MCF 10A (cell line): ENCODE results near the gene CKS1B. TPM values are rescaled to one million over a fixed set of nuclear protein-coding genes. Genes with fewer than 3 reads are reported as not detected.

Source experiments
- BruUV-seq: library from RNA; stranded (reverse); fragments of 400-500 nt; replicated peaks from 2 replicates; lab custom pipeline; 2021; lab: Mats Ljungman, UMichigan
- CTCF ChIA-PET: fragments of 300-600 bp; sonication (Branson Sonifier 250); formaldehyde crosslinking; extraction: SDS; loops from one replicate; lab custom pipeline; 2021; ENCODE audit warnings: antibody characterized with exemption, inconsistent platforms; lab: Yijun Ruan, JAX
- POLR2A ChIA-PET: fragments of 300-600, 350-650 bp; sonication (Branson Sonifier 250); formaldehyde crosslinking; extraction: SDS; loops from one replicate; lab custom pipeline; 2020; ENCODE audit warnings: antibody characterized with exemption, inconsistent platforms; lab: Yijun Ruan, JAX
- DNase-seq: peaks from one replicate; pipeline ENCODE4 v3.0.0-alpha.2; 2018; ENCODE audit not compliant: unreplicated experiment
- H3K27ac Mint-ChIP-seq: one replicate; pipeline ENCODE4 v1.8.0; 2022; ENCODE audit warnings: mild to moderate bottlenecking, low read depth, mixed read lengths; ENCODE audit not compliant: unreplicated experiment
- H3K27me3 Mint-ChIP-seq: one replicate; pipeline ENCODE4 v1.8.0; 2022; ENCODE audit warnings: mixed read lengths; ENCODE audit not compliant: insufficient read depth, unreplicated experiment
- H3K36me3 Mint-ChIP-seq: one replicate; pipeline ENCODE4 v1.8.0; 2022; ENCODE audit warnings: mild to moderate bottlenecking, moderate library complexity, mixed read lengths; ENCODE audit not compliant: insufficient read depth, unreplicated experiment
- H3K4me1 Mint-ChIP-seq: one replicate; pipeline ENCODE4 v1.8.0; 2022; ENCODE audit warnings: mixed read lengths; ENCODE audit not compliant: insufficient read depth, unreplicated experiment
- H3K4me3 Mint-ChIP-seq: one replicate; pipeline ENCODE4 v1.8.0; 2022; ENCODE audit warnings: mild to moderate bottlenecking, moderate library complexity, mixed read lengths; ENCODE audit not compliant: unreplicated experiment
- H3K9me3 Mint-ChIP-seq: one replicate; pipeline ENCODE4 v1.8.0; 2022; ENCODE audit warnings: mixed read lengths; ENCODE audit not compliant: unreplicated experiment
- intact Hi-C: fragments of 100-400 bp; cut with micrococcal nuclease; formaldehyde crosslinking; loops from 2 replicates; pipeline ENCODE4 v1.14.1; 2022
- total RNA-seq: library from RNA; stranded (reverse); gene quantifications from 2 replicates; pipeline ENCODE4 v1.2.3, GENCODE V29; 2022
- TF ChIP-seq, protein P1 (sequence below): fragments of 200-600 bp; IDR thresholded peaks from one replicate; pipeline ENCODE4 v1.8.0; 2022; ENCODE audit warnings: antibody characterized with exemption, mild to moderate bottlenecking; ENCODE audit not compliant: unreplicated experiment

The CKS1B gene
- total RNA-seq, 1 experiment from 2014 or later = 285 TPM

DNA sequence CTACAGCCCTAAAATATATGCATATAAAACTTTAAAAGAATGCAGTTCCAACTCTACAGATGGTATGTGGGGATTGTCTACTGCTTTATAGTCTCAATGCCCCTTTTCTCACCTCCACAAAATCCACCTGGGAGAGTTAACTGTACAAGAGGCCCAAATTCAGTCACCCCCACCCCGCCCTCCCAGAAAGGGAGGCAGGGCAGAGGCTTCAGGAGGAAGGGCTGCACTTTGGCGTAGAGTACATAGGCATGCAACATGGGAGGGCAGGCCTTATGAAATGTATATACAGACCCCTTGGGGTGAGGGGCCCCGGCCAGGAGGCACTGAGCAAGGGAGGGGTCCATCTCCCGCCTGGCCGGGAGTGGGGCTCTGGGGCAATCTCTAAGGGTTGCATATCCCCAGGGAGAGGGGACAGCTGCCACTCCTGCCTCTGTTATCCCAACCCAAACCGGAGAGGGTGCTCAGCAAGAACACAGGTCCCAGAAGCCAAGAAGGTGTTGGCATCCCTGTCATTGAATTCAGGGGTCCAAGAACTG, 11.6 kb upstream of the CKS1B start:
- POLR2A ChIA-PET = interaction anchor here (0.8 to 39.6 kb wide), 11 partner anchors 26 to 218 kb away, joined by 3 to 1917 read pairs (median 4); partner anchors contain the start of genes ADAM15, CKS1B, FLAD1 and LENEP
- BruUV-seq = no TSS peak
- no peaks in the 10 kb centered on the region for H3K9me3 Mint-ChIP-seq
- peak overlapping the region; percentile 73 for H3K4me3 Mint-ChIP-seq
- peaks cover 82% of the 10 kb centered on the region for H3K36me3 Mint-ChIP-seq
- H3K27me3 Mint-ChIP-seq = no peaks in the 10 kb centered on the region
- H3K27ac Mint-ChIP-seq = no peak overlapping the region
- CTCF ChIA-PET = interaction anchor here (0.6 to 3.0 kb wide), 11 partner anchors 9 to 375 kb away, joined by 3 to 34 read pairs (median 4); partner anchors contain the start of gene SHC1
- DNase-seq = no peak
- TF ChIP-seq, protein P1, sequence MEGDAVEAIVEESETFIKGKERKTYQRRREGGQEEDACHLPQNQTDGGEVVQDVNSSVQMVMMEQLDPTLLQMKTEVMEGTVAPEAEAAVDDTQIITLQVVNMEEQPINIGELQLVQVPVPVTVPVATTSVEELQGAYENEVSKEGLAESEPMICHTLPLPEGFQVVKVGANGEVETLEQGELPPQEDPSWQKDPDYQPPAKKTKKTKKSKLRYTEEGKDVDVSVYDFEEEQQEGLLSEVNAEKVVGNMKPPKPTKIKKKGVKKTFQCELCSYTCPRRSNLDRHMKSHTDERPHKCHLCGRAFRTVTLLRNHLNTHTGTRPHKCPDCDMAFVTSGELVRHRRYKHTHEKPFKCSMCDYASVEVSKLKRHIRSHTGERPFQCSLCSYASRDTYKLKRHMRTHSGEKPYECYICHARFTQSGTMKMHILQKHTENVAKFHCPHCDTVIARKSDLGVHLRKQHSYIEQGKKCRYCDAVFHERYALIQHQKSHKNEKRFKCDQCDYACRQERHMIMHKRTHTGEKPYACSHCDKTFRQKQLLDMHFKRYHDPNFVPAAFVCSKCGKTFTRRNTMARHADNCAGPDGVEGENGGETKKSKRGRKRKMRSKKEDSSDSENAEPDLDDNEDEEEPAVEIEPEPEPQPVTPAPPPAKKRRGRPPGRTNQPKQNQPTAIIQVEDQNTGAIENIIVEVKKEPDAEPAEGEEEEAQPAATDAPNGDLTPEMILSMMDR = no peak
- intact Hi-C loops = loop anchor here (1.0 to 2.0 kb wide), 3 partner anchors 9 to 88 kb away; partner anchors contain the start of gene ADAM15
- H3K4me1 Mint-ChIP-seq = peaks cover 39% of the 10 kb centered on the region

DNA sequence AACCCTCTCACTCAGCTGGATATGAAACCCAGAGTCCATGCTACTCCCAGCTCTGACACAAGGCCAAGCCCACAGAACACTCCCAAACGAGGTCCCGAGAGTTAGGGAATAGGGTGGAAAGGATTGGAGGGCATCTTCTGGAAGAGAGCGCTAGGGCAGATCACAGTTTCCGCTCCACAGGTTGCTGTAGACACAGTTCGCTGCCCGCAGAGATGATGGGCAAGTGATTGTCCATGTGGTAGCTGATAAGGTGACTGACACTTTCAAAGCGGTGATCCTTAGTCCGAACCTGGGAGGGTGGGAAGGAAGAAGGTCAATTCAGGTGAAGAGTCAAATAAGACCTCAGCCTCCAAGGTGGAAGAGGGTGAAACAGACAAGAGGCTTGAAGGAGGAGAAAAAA, 10.8 kb upstream of the CKS1B start:
- ChIA-PET POLR2A (interaction anchor here (0.8 to 39.6 kb wide), 8 partner anchors 8 to 217 kb away, joined by 3 to 1917 read pairs (median 5); partner anchors contain the start of genes ADAM15, CKS1B, EFNA4 and FLAD1), CTCF (interaction anchor here (0.7 to 4.7 kb wide), 11 partner anchors 7 to 633 kb away, joined by 3 to 34 read pairs (median 5); partner anchors contain the start of genes PBXIP1 and SHC1)
- DNase-seq = no peak
- no peaks in the 10 kb centered on the region for H3K9me3 Mint-ChIP-seq
- intact Hi-C loops = loop anchor here (2.0 kb wide), 1 partner anchor 87 kb away; the partner anchor contains the start of gene ADAM15
- TF ChIP-seq, protein P1 = no peak
- no TSS peak for BruUV-seq
- H3K4me1 Mint-ChIP-seq = peaks cover 46% of the 10 kb centered on the region
- H3K4me3 Mint-ChIP-seq = no peak overlapping the region
- peaks cover 83% of the 10 kb centered on the region for H3K36me3 Mint-ChIP-seq
- H3K27ac Mint-ChIP-seq = no peak overlapping the region
- H3K27me3 Mint-ChIP-seq = no peaks in the 10 kb centered on the region

DNA sequence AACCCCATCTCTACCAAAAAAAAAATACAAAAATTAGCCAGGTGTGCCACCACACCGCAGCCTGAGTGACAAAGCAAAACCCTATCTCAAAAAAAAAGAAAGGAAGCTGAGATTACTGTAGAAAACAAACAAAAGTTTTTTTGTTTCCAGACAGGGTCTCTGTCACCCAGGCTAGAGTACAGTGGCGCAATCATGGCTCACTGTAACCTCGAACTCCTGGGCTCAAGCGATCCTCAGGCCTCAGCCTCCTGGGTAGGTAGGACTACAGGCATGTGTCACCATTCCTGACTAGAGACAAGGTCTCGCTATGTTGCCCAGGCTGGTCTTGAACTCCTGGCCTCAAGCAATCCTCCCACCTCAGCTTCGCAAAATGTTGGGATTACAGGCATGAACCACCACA, 10.1 kb upstream of the CKS1B start:
- no peaks in the 10 kb centered on the region for H3K9me3 Mint-ChIP-seq
- DNase-seq = no peak
- H3K4me3 Mint-ChIP-seq = no peak overlapping the region
- POLR2A ChIA-PET = interaction anchor here (0.5 to 39.6 kb wide), 9 partner anchors 9 to 219 kb away, joined by 3 to 1917 read pairs (median 5); partner anchors contain the start of genes CKS1B, EFNA4, FLAD1 and LENEP
- H3K27ac Mint-ChIP-seq = no peak overlapping the region
- CTCF ChIA-PET = interaction anchor here (0.7 to 4.7 kb wide), 10 partner anchors 8 to 127 kb away, joined by 3 to 33 read pairs (median 5); partner anchors contain the start of gene PBXIP1
- H3K27me3 Mint-ChIP-seq = no peaks in the 10 kb centered on the region
- TF ChIP-seq, protein P1 = no peak
- H3K4me1 Mint-ChIP-seq = peaks cover 46% of the 10 kb centered on the region
- no TSS peak for BruUV-seq
- intact Hi-C loops = no loop called here
- H3K36me3 Mint-ChIP-seq = peaks cover 86% of the 10 kb centered on the region

DNA sequence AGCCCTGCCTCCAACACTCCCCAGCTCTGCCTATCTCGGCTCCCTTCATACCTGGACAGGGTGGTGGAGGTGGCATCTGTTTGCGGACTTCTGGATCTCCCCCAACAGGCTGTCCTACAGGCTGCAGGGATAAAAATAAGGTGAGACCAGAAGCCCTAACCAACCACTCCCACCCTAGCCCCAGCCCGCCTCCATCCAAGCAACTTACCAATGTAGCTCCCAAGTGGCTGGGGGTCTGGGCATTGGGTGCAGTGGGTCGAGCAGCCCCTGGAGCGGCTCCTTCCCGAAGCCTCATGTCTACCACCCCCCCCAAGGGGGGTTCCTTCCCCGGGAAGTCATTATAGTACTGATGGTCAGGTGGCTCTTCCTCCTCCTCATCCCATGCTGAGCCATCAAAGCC, 8.4 kb upstream of the CKS1B start:
- Mint-ChIP-seq H3K4me1 (peaks cover 52% of the 10 kb centered on the region), H3K27ac (no peak overlapping the region), H3K4me3 (no peak overlapping the region)

More for the DNA sequence above, 8.4 kb upstream of the CKS1B start:
- Mint-ChIP-seq H3K36me3 (peaks cover 93% of the 10 kb centered on the region), H3K9me3 (no peaks in the 10 kb centered on the region), H3K27me3 (no peaks in the 10 kb centered on the region)
- intact Hi-C loops = no loop called here
- DNase-seq = no peak
- TF ChIP-seq, protein P1 = no peak
- ChIA-PET POLR2A (interaction anchor here (2.6 to 39.6 kb wide), 3 partner anchors 10 to 51 kb away, joined by 11 to 1917 read pairs (median 19); partner anchors contain the start of genes CKS1B, FLAD1, LENEP and PBXIP1), CTCF (interaction anchor here (0.6 to 4.7 kb wide), 20 partner anchors 8 to 406 kb away, joined by 3 to 33 read pairs (median 4); partner anchors contain the start of genes CKS1B, PBXIP1 and PMVK)
- no TSS peak for BruUV-seq
